ENCODE measurements around the gene IST1.

DNA sequence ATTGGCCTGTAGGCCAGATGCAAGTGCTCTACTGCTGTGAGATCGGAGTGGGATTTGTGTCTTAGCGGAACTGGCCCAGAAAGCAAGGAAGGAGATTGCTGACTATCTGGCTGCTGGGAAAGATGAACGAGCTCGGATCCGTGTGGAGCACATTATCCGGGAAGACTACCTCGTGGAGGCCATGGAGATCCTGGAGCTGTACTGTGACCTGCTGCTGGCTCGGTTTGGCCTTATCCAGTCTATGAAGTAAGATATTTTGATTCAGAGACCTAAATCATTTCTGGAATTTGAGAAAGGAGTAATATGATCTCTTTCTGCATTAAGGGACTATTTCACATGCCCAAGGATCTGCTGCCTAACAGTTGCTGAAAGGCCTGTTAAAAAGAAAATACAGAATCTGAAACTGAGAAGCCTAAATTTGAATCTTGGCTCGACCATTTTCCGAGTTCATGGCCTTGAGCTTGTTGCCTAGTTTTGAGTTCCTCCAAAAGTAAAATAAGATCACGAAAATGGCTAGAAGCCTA is 21.1 kb downstream of the IST1 start:
- no peak for TF ChIP-seq EZH2phosphoT487 (IDR thresholded peaks at IDR 0.05; ENCODE audit: insufficient read depth, low read depth)
- TF ChIP-seq EZH2 (IDR thresholded peaks at IDR 0.05; ENCODE audit: insufficient read depth, poor library complexity, severe bottlenecking) = no peak
